Measurements from ENCODE around the gene RIC3. TPM values are rescaled to one million over a fixed set of nuclear protein-coding genes. Genes with fewer than 3 reads are reported as not detected.
"Not testable (repeated sequence)": the region's sequence is repeated elsewhere in the genome, so short reads cannot be mapped to it uniquely, and the experiment has no call there.

RIC3 gene
- total RNA-seq, 1 donor from 2014 or later, result 4.7 TPM

DNA sequence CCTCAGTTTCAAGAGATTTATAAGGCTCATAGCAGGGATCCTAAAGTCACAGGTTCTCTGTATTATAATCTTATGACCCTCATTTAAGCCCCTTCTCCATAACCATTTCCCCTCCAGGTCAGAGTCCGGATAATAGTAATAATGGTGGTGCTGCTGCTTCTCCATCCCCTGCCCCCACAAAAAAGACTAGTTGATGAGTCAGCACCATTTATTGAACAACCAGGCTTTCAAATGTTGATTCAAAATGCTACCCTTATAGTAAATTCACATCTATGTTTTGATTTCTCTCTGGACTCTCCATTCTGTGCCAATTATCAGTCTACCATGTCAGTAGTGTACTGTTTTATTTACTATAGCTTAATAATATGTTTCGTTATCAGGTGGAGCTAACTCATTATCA lies 17.6 kb upstream of the RIC3 start:
- ATAC-seq, result no peak

DNA sequence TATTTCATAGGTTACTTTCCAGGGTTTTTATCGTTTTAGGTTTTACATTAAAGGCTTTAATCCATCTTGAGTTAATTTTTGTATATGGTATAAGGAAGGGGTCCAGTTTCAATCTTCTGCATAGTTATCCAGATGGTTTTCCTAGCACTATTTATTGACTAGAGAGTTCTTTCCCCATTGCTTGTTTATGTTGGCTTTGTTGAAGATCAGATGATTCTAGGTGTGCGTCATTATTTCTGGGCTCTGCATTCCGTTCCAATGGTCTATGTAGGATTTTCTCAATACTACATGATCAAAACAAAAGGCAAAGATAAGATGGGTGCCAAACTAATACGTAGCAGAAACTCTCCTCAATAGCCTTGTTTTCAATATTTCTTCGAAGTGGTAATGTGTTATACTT lies 14.3 kb upstream of the RIC3 start:
- ATAC-seq, result no peak

DNA sequence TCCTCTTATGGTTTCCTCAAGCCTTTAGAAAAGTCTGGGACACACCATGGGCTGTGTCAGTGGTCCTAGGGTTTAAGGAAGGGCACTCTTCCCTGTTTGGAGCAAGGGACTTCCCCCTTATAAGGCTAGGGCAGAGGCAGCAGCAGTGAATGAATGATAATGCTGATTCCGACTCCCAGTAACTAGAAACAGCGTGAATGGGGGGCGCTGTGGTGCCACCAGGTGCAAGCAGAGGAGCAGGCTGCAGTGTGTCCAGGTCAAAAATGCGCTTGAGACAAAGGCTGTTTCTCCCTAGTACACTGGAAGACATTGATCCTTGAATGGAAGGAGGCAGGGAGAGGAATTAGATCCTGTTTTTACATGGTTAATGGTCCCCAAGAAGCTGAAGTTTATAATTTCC lies 11.6 kb upstream of the RIC3 start:
- ATAC-seq, result no peak

DNA sequence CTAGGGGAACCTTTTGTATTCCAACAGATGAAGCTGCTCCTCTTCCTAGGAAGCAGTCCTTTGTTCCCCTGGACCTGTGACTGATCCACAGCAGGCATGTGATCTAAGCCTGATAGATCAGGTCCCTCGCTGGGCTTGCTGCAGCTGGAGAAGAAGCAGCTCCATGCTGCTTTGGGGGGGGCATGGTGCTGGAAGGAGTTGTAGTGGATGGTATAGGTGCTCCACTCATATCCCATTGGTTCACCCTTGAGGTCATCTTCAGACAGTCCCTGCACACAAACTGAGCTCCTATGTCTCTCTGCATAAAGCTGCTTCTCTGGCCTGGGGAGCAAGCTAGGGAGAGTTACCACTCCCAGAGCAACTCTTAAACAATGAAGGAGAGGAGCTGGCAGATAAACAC lies 9.5 kb upstream of the RIC3 start:
- ATAC-seq, result no peak

DNA sequence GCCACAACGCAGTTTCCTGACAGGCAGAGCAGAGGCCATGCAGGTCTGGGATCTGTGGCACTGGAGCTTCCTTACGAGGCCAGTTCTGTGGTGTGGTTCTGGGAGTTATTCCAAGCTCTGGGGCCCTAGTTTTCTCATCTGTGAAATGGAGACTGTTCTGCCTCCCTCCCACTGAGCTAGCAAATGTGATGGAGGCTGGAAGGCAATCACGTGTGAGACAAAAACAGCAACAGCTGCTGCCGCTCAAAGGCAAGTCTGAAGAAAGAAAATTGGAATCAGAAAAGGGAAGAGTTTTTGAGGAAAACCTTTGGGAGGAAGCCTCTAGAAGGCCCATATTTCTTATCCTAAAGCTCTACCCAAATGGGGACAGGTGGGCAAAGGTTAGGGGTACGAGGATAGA lies 8.3 kb upstream of the RIC3 start:
- ATAC-seq, result no peak

DNA sequence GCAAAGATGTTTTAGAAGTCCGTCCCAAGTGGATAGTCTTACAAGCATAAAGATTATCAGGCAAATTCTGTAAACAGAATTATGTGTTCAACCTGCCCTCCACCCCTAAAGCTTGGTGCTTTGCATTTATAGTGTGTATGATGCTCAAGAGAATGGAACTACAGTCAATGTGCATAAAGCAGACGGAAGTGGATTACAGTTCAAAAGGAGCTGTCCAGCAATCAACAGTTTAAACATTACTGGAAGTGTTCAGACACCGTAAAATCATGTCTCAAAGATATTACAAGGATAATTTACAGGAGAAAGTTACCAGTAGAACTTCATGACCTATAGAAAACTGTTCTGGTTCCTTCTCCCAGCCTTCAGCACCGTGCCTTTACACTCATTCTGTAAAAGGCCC lies 1.0 kb downstream of the RIC3 start:
- ATAC-seq, result peak; percentile 29

DNA sequence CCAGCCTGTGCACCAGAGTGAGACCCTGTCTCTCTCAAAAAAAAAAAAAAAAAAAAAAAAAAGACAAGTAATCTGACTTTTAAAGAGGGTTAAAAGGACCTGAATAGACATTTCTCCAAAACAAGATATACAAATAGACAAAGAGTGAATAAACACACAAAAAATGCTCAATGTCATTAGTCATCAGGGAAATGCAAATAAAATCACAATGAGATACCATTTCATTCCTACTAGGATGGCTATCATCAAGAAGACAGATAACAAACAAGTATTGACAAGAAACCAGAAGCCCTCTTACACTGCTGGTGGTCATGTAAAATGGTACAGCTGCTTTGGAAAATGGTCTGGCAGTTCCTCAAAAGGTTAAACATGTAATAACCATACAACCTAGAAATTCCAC lies 4.1 kb downstream of the RIC3 start:
- no peak for ATAC-seq

DNA sequence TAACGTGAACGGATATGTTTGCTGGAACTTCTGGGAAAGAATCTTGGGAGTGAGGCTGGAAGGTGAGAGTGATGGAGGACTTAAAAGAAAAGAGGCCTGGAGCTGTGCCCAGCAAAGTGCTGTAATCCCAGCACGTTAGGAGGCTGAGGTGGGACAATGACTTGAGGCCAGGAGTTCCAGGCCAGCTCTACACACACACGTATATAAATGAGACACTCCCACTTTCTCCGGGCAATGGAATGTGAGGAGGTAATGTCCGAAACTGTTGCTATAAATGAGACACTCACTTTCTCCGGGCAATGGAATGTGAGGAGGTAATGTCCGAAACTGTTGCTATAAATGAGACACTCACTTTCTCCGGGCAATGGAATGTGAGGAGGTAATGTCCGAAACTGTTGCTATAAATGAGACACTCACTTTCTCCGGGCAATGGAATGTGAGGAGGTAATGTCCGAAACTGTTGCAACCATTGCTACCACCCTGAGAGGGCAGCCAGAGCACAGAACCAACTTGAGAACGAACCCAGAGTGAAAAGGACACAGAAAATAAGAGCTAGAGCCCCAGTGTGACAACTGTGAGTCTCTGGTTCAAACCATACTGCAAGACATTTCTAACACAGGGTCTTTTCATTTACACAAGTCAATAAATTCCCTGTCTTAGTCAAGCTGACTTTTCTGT lies 7.1 kb downstream of the RIC3 start:
- not testable (repeated sequence) for ATAC-seq

DNA sequence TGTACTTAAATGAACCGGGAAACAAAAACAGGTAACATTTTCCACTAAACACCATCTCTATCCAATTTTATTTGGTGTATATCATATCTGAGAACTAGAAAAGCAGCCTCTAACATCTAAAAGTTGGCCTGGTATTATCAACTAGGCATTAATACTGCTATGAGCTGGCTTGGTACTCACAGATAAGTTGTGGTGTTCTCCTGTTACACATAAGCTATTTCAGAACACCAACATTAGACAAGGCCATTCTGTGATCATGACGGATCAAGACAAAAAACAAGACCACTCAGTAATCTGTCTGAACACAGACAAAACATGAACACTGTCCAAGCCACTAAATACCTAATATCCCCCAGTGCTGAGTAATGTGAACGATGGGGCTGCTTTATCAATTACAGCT lies 11.9 kb downstream of the RIC3 start:
- no peak for ATAC-seq

DNA sequence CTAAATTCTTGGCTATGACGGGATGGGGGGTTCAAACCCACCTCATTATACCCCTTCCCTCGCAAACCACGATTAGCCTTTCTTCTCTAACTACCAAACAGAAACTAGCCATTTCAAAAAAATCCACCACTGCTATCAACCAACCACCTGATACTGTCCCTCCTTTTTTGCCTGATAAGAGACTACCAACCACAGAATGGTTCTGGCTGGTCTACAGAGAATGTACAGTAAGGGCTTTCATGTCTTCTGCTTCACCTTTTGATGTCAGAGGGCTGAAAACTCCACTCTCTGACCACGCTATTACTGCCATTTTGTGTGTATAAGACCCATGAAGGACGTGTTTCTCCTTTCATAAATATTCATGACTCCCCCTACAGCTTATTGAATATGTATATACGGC lies 19.1 kb downstream of the RIC3 start:
- ATAC-seq, result no peak

DNA sequence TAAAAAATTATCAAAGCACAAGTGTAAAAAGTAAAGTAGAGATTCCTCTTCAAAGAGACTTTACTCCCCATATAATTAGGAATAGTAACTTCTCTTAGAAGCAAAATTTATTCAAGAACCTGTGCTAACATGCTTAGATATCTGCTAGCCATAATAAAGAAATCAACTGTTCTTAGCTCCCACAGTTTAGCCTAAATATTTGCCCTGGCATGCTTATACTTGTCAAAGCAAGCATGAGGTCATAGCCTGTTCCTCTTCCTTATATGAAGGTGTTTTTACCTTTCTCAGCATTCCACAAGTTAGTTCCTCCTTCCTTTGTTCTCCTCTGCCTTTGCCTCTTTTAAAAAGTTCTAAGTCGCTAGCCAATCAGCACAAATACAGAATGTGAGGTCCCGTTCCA lies 30.3 kb downstream of the RIC3 start:
- peak; percentile 79 for ATAC-seq

DNA sequence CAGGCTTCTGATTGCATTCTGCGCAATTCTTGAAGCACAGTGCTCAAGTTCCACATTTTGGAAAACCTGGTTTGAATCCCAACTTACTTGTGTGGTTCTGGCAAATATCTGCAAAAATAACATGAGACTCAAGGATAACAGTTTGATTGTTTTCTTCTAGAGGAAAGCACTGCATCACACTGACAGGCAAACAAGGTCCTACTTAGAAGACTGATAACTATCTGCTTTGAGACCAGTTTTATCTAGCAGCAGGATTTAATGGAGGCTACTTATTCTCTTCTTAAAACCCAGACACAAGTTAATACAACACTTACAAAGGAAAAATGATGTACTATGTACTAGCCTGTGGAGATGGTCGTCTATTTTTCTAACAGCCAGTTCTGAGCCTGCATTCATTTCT lies 41.4 kb downstream of the RIC3 start:
- ATAC-seq, result no peak

DNA sequence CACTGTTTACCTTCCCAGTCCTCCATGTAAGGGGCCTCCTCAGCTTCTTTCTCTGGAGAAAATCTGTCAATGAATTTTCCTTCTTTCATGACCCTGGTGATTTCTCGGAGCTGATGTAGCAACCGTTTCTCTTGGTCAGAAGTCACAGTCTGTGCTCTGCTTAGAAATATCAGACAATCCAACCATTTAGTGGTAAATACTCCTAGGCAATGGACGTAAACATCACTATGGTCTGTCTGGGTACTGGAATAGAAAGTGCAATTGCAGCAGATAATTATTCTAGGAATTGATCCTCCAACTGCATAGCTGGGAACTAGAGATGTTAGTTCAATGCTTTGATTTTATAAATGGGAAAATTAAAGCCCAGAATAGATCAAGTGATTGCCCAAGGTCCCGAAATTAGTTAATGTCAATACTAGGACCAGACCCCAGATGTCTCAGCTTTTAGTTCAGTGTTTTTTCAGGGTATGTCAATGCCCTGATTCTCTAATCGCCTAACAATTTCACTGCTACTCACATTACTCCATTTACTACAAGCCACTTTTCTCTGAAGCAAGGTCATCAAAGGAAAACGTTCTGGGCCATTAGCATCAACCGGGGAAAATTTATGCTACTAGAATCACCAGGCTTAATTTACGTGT lies 42.1 kb downstream of the RIC3 start:
- ATAC-seq, result no peak

DNA sequence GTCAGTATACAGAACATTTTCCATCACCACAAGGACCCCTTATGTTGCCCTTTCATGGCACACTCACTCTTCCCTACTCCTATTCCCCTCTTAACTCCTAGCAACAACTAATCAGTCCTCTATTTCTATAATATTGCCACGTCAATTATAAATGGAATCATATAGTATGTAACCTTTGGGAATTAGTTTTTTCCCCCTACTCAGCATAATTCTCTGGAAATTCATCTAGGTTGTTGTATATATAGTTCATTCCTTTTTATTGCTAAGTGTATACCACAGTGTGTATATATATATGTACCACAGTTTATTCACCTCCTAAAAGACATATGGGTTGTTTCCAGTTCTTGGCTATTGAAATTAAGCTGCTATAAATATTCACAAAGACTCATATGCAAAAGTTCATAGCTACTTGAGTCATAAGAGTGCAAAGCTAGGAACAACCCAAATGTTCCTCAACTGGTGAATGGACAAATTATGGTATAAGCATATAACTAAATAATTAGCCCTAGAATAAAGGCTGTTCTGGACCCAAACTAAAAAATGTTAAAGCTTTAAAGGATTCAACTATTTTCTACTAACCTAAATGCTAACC lies 46.6 kb downstream of the RIC3 start:
- no peak for ATAC-seq

DNA sequence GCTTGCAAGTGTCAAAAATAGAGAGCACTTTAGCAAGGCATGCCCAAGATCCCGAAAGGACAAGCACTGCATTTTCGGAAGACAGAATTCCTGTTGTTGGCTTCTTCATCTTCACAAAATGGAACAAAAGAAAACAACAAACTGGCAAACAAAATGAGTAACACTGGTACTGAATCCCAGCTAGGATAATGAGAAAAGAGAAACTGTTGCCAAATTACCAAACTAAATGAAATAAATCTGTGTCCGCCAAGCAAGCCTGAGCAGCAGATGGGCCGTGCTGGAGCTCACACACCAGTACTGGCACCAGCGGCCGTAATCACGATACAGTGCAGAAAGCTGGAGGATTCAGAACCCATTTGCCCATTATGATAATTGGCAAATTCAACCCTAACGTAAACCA lies 57.2 kb downstream of the RIC3 start:
- ATAC-seq, result no peak

DNA sequence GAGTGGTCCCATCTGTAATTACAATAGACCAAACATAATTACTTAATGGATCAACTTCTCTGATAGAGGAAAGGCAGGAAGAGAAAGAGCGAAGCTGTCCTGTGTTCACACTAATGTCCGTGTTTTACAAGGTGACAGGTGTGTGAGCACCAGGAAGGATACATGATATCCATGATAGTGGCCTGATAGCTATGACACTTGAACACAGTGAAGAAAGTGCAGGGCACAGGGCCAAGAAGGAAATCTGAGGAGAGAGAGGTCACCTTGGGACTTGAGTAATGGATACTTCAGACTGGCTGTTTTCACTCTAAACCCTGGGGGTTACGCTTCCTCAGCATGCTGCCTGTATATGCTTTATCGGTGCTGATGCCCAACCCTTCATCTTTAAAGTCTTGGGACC lies 58.4 kb downstream of the RIC3 start:
- ATAC-seq, result no peak

DNA sequence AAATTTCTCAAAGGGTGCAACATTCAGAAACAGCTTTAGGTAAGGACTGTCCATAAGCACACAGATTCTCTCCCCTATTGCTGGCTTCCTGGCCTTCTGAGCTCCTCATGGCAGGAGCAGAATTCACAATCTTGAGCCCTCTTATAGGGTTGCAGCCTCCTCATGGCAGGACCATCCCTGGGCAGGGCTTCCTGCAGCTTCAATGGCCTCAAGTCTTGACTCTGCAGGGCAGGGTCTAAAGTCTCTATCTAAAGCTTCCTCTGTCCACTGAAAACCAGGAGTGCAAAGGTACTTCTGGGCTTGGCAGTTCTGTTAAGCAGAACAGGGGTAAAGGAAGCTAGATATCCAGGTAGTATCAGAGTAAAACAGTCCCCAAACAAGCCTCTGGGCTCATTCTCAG lies 59.1 kb downstream of the RIC3 start:
- no peak for ATAC-seq

DNA sequence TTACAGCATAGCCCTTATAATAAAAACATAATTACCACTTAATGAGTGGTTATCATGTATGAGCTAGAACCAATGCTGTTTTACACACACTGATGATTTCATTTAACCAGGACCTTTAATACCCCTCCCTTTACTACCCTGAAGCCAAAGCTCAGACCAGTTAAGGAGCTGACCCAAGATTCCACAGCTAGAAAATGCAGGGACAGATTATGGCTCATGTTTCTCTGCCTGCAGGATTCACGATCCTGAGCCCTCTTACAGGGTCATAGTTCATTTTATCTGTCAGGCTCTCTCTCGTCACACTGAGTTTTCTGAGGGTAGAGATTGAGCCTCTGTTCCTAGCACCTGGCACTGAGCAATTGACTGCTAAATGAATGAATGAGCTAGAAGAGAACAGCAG lies 60.4 kb downstream of the RIC3 start:
- no peak for ATAC-seq

DNA sequence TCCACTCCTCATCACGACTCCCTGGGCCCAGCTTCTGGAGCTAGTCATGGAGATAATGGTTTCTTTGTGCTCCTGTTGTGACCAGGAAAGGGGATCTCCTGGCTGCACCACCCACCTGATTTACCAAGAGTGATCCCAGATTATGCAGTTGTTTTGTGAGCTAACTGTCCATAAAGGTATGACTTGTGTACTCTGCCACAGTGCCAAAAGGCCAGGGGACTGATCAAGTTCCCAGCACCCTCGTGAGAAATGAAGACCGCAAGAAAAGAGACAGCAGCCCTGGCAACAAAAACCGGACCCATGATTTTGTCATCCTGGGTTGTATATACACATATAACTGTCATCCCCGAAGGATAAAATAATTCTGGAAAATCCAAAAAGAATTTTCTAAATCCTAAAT lies 61.2 kb downstream of the RIC3 start:
- no peak for ATAC-seq

DNA sequence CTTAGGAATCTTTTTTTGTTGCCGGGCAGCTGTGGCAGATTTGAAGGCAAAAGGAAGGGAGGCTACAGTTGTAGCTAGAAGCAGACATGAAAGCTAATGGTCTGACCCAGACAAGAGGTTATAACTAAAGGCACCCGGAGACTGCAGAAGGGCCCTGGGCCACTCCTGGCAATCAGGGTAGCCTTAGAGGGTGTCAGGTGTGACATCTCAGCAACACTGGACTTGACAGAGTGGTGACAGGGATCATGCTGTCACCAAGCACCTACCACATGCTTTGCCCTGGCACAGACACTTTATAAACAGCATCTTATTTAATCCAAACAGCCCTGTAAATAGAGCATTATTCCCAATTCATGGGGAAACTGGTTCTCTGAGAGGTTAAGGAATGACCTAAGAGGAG lies 62.1 kb downstream of the RIC3 start:
- no peak for ATAC-seq

DNA sequence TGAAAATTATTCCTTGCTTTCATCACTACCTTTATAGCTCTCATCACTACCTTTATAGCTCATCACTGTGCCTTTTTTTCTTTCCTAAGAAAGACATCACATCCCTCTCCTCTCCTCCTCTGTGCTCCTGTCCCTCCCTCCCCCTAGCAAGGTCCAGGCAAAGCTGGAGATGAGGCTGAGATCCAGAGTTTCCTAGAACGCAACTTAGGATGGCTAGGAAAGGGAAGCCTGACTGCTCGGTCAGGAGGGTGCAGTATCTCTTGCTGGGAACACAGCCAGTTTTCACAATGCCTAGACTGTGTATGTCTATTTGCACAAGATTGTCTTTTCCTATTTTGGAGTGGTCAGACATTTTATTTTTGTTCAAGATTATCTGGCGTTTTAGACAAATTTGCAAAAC lies 63.2 kb downstream of the RIC3 start:
- no peak for ATAC-seq

DNA sequence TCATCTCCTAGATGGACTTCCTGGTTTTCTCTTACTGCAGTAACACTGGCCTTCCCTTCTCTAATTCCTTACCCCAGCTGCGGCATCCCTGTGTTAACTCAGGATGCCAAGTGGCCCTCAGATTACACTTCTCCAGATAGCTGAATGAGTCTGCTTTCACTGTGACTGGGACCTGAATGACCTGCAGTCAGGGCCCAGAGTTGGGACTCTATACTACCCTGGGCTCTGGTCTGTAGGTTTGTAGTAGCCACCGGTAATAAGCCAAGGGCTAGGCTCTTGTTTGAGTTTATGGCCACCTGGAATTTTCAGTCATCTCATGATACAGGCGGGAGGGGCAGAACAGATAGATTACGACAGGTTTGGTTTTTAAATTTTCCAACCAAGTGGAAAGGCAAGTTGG lies 63.7 kb downstream of the RIC3 start:
- ATAC-seq, result no peak

DNA sequence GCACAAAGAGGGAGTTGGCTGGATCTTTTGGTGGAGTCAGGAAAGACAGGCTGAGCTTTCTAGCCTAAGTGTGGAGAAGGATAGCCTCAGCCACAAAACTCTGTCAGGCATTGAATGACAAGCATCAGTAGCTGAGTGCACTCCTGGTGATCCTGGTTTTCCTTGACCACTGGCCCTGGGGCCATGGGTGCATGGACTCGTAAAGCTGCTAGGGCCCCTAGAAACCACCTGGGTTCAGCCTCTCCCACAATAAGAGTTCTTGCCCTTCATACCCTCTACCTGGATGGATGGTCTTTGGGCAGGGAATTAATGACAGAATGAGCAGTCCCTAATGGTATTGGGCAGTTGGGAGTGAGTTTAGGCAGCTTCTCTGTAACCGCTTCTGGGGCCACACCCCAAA lies 64.9 kb downstream of the RIC3 start:
- no peak for ATAC-seq

DNA sequence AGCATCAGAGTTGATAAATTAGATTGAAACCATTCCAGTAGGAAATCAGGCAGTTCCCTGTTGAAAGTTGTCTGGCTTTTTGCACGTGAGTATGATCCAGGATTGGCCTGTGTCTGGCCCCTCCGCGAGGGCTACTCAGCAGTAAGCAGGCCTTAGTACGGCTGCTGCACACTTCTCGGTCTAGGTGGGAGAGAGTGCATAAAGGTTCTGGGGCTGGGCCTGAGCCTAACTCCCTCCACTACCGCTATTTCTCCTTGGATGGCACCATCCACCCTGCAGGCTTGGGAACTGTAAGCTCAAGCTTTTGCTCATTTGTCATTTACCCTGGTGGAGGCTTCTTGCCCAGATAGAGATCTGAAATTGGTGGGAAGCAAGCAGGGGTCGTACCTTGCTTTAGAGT lies 65.9 kb downstream of the RIC3 start:
- no peak for ATAC-seq

Measured in esophagus mucosa (tissue), 1 donor.